ENCODE data around the gene DBET.
"Not testable (repeated sequence)": the region's sequence is repeated elsewhere in the genome, so short reads cannot be mapped to it uniquely, and the experiment has no call there.

Gene DBET

GRCh38 chr4:190064342-190064741, at the start of gene DBET:
TSS of gene DBET (plus strand) at chr4:190064502.
- POLR2A ChIA-PET; DNase-seq (ENCODE audit: extremely low spot score); CTCF ChIA-PET: not testable (repeated sequence)

GRCh38 chr4:190014771-190015537, 49.3 kb upstream of the DBET start:
- DNase-seq (ENCODE audit: extremely low spot score): peak; percentile 46
- no peak for TF ChIP-seq CTCF (IDR thresholded peaks at IDR 0.05; ENCODE audit: control extremely low read depth, extremely low read depth, low read depth, missing control alignments)
- ChIA-PET POLR2A (no interaction called here), CTCF (no interaction called here)

- DNase-seq (ENCODE audit: extremely low spot score): no peak
- POLR2A ChIA-PET: no interaction called here
- TF ChIP-seq CTCF (IDR thresholded peaks at IDR 0.05; ENCODE audit: control extremely low read depth, extremely low read depth, low read depth, missing control alignments): no peak
- CTCF ChIA-PET: no interaction called here
Observed at GRCh38 chr4:190015538-190016368, 48.5 kb upstream of the DBET start.

- DNase-seq (ENCODE audit: extremely low spot score): no peak
- no peak for TF ChIP-seq CTCF (IDR thresholded peaks at IDR 0.05; ENCODE audit: control extremely low read depth, extremely low read depth, low read depth, missing control alignments)
- ChIA-PET POLR2A (no interaction called here), CTCF (no interaction called here)
Observed at GRCh38 chr4:190016369-190017289, 47.7 kb upstream of the DBET start.

GRCh38 chr4:190017357-190018200, 46.7 kb upstream of the DBET start:
- DNase-seq (ENCODE audit: extremely low spot score): peak; percentile 15
- no peak for TF ChIP-seq CTCF (IDR thresholded peaks at IDR 0.05; ENCODE audit: control extremely low read depth, extremely low read depth, low read depth, missing control alignments)
- POLR2A ChIA-PET: no interaction called here
- CTCF ChIA-PET: no interaction called here

- ChIA-PET CTCF (no interaction called here), POLR2A (no interaction called here)
- DNase-seq (ENCODE audit: extremely low spot score): peak; percentile 17
- TF ChIP-seq CTCF (IDR thresholded peaks at IDR 0.05; ENCODE audit: control extremely low read depth, extremely low read depth, low read depth, missing control alignments): no peak
Observed at GRCh38 chr4:190018201-190018920, 45.9 kb upstream of the DBET start.
